HepG2 (cell line): ENCODE measurements around the gene ACSL6. TPM values are rescaled to one million over a fixed set of nuclear protein-coding genes. Genes with fewer than 3 reads are reported as not detected.

ENCODE experiments used
- ATAC-seq: fragments of 200-7000 bp; cut with Tn5 transposase; 3 replicates; pipeline ENCODE4 v1.9.1; 2020; ENCODE audit warnings: mild to moderate bottlenecking, moderate library complexity
- BruUV-seq: library from RNA; stranded (reverse); fragments of 400-500 nt; replicated peaks from 2 replicates; lab custom pipeline; 2021; lab: Mats Ljungman, UMichigan
- CTCF ChIA-PET: fragments of 300-600 bp; formaldehyde crosslinking; extraction: SDS; loops from one replicate; lab custom pipeline; 2021; ENCODE audit warnings: low total read pairs, inconsistent platforms, low intra/inter-chr PET ratio; lab: Yijun Ruan, JAX
- POLR2A ChIA-PET: fragments of 350-600 bp; sonication (Branson Sonifier 250); formaldehyde crosslinking; loops from one replicate; lab custom pipeline; 2020; ENCODE audit warnings: antibody characterized with exemption, inconsistent platforms; lab: Yijun Ruan, JAX
- DNase-seq: peaks from one replicate; pipeline ENCODE4 v3.0.0-alpha.2; 2015; ENCODE audit warnings: low spot score
- FAIRE-seq: peaks from 3 replicates; lab custom pipeline; 2011; peaks lifted over from hg19 to GRCh38; lab: Jason Lieb, UNC
- H2AFZ ChIP-seq: one replicate; pipeline ENCODE4 v1.6.1; 2011; ENCODE audit warnings: low read length, inconsistent platforms
- H3K27ac ChIP-seq: fragments of 300-600 bp; 3 replicates; pipeline ENCODE4 v1.8.0; 2011; ENCODE audit warnings: mixed run types, mild to moderate bottlenecking, mixed read lengths, low read length, inconsistent platforms; ENCODE audit not compliant: insufficient read depth; ENCODE audit errors: extremely low read length
- H3K27me3 ChIP-seq, 2 experiments: fragments of 200-600 bp in 1 of 2; 2 replicates in 1 of 2; 3 replicates in 1 of 2; pipeline versions ENCODE4 v1.6.0 to v1.8.0; 2011; ENCODE audit warnings: low read length in 2 of 2, mild to moderate bottlenecking in 2 of 2, moderate library complexity in 2 of 2, inconsistent platforms in 1 of 2; ENCODE audit not compliant: insufficient read depth in 2 of 2, control insufficient read depth in 1 of 2
- H3K36me3 ChIP-seq, 2 experiments: fragments of 200-600 bp in 1 of 2; replicated peaks in 1 of 2; 2 replicates in 1 of 2; 3 replicates in 1 of 2; pipeline versions ENCODE4 v1.5.1 to v1.8.0; 2011; ENCODE audit warnings: low read length in 2 of 2, inconsistent platforms in 1 of 2; ENCODE audit not compliant: insufficient read depth in 2 of 2, control insufficient read depth in 1 of 2
- H3K4me1 ChIP-seq: 2 replicates; pipeline ENCODE4 v1.5.1; 2012; ENCODE audit warnings: low read length, inconsistent platforms; ENCODE audit not compliant: insufficient read depth
- H3K4me2 ChIP-seq: 2 replicates; pipeline ENCODE4 v1.6.0; 2011; ENCODE audit warnings: low read depth, low read length, inconsistent platforms
- H3K4me3 ChIP-seq, 3 experiments: fragments of 200-600 bp in 1 of 3; sonication (generic), shearing (Covaris generic) in 1 of 3; replicated peaks in 1 of 3; 2 replicates each; pipeline ENCODE4 v1.5.1; 2011 to 2016; ENCODE audit warnings: low read length in 3 of 3, inconsistent platforms in 2 of 3, low read depth in 2 of 3, mild to moderate bottlenecking in 2 of 3, control low read depth in 1 of 3, mixed read lengths in 1 of 3; ENCODE audit not compliant: insufficient read depth in 1 of 3
- H3K79me2 ChIP-seq: one replicate; pipeline ENCODE4 v1.6.1; 2011; ENCODE audit warnings: low read length, inconsistent platforms; ENCODE audit not compliant: insufficient read depth
- H3K9ac ChIP-seq: 2 replicates; pipeline ENCODE4 v1.6.0; 2011; ENCODE audit warnings: mild to moderate bottlenecking, low read depth, low read length, inconsistent platforms; ENCODE audit not compliant: insufficient read depth
- H3K9me3 ChIP-seq: 2 replicates; pipeline ENCODE4 v1.5.1; 2012; ENCODE audit warnings: mild to moderate bottlenecking, low read length
- H4K20me1 ChIP-seq: 2 replicates; pipeline ENCODE4 v1.6.0; 2011; ENCODE audit warnings: inconsistent platforms, mild to moderate bottlenecking, low read length, moderate library complexity; ENCODE audit not compliant: insufficient read depth
- ASH2L ChIP-seq: fragments of 300-600, 200-600 bp; sonication (generic); IDR thresholded peaks from 2 replicates; pipeline ENCODE4 v1.7.0; 2017; ENCODE audit warnings: low read depth, mild to moderate bottlenecking, moderate library complexity, mixed read lengths, low read length; ENCODE audit not compliant: insufficient read length
- FOSL2 ChIP-seq: sonication (generic); formaldehyde crosslinking; IDR thresholded peaks from 2 replicates; pipeline ENCODE4 v1.4.0; 2020; ENCODE audit warnings: missing genetic modification reagents
- GPN1 ChIP-seq: sonication (generic); formaldehyde crosslinking; IDR thresholded peaks from 2 replicates; pipeline ENCODE4 v1.5.1; 2020; ENCODE audit warnings: missing genetic modification reagents, borderline replicate concordance
- JUN ChIP-seq: sonication (generic); formaldehyde crosslinking; IDR thresholded peaks from 2 replicates; pipeline ENCODE4 v1.4.0; 2020; ENCODE audit warnings: mild to moderate bottlenecking, missing genetic modification reagents
- KDM2A ChIP-seq: sonication (generic); formaldehyde crosslinking; IDR thresholded peaks from 2 replicates; pipeline ENCODE4 v1.4.0; 2020; ENCODE audit warnings: low read depth, missing genetic modification reagents, borderline replicate concordance
- MAFK ChIP-seq, 2 experiments: IDR thresholded peaks in 1 of 2; conservative IDR thresholded peaks in 1 of 2; 2 replicates each; pipeline ENCODE4 v1.6.1; 2011; ENCODE audit warnings: improper control_type of control experiment in 2 of 2, low read length in 2 of 2
- MED1 ChIP-seq: sonication (generic); formaldehyde crosslinking; IDR thresholded peaks from 2 replicates; pipeline ENCODE4 v1.4.0; 2020; ENCODE audit warnings: missing genetic modification reagents
- MTF2 ChIP-seq: sonication (generic); formaldehyde crosslinking; IDR thresholded peaks from 2 replicates; pipeline ENCODE4 v1.5.0; 2020; ENCODE audit warnings: missing genetic modification reagents, borderline replicate concordance
- NCOA1 ChIP-seq: sonication (generic); formaldehyde crosslinking; IDR thresholded peaks from 2 replicates; pipeline ENCODE4 v1.9.0; 2021; ENCODE audit warnings: missing genetic modification reagents
- TBL1XR1 ChIP-seq: fragments of 150-350 bp; IDR thresholded peaks from 2 replicates; pipeline ENCODE4 v1.6.1; 2014; ENCODE audit warnings: borderline replicate concordance, low read length; ENCODE audit not compliant: partially characterized antibody
- TMF1 ChIP-seq: sonication (generic); formaldehyde crosslinking; IDR thresholded peaks from 2 replicates; pipeline ENCODE4 v1.8.1; 2022; ENCODE audit warnings: low read depth, missing genetic modification reagents
- ZNF24 ChIP-seq: fragments of 450-650 bp; IDR thresholded peaks from 2 replicates; pipeline ENCODE4 v1.6.1; 2017; ENCODE audit warnings: antibody characterized with exemption, mild to moderate bottlenecking
- ZNF264 ChIP-seq: sonication (generic); formaldehyde crosslinking; IDR thresholded peaks from 2 replicates; pipeline ENCODE4 v1.4.0; 2020; ENCODE audit warnings: missing genetic modification reagents
- ZNF879 ChIP-seq: sonication (generic); formaldehyde crosslinking; IDR thresholded peaks from 2 replicates; pipeline ENCODE4 v1.8.1; 2023; ENCODE audit warnings: missing genetic modification reagents
- WGBS: methylation state at CpG from one replicate; pipeline ENCODE4 v1.1.6; 2017; ENCODE audit warnings: low lambda C conversion rate; 5-methylcytosine and 5-hydroxymethylcytosine counted together
- in situ Hi-C: cut with HindIII; loops from 2 replicates; pipeline ENCODE4 v1.10.0; 2017; ENCODE audit warnings: low pct_unique_long_range_greater_than_20kb; ENCODE audit not compliant: extremely low pct_ligation_motif_present
- intact Hi-C: fragments of 100-400 bp; cut with micrococcal nuclease; formaldehyde crosslinking; loops from one replicate; pipeline ENCODE4 v1.10.0; 2022; ENCODE audit not compliant: unreplicated experiment
- polyA plus RNA-seq, 8 experiments: library from polyadenylated mRNA; depleted of rRNA in 3 of 8; stranded (reverse) in 7 of 8; unstranded in 1 of 8; fragments of >200 nt; fragmentation: Illumina TruSeq in 4 of 8; extraction: Trizol in 4 of 8; gene quantifications; 2 replicates each; pipeline versions ENCODE4 v1.2.1 to v1.2.3, GENCODE V29; 2011 to 2016; ENCODE audit warnings: low read depth in 4 of 8, missing spikeins in 1 of 8, mixed read lengths in 1 of 8; ENCODE audit not compliant: insufficient read depth in 1 of 8
- total RNA-seq, 5 experiments: library from RNA; depleted of rRNA; stranded (reverse); fragments of >200 nt; fragmentation: Illumina TruSeq; extraction: Trizol; gene quantifications; 2 replicates each; pipeline ENCODE4 v1.2.3, GENCODE V29; 2016; ENCODE audit warnings: low read depth in 1 of 5
- TF ChIP-seq, protein P1 (sequence below): sonication (generic); formaldehyde crosslinking; IDR thresholded peaks from 2 replicates; pipeline ENCODE4 v1.9.0; 2021; ENCODE audit warnings: missing genetic modification reagents, mild to moderate bottlenecking, borderline replicate concordance
- TF ChIP-seq, protein P2 (sequence below), 2 experiments: fragments of 450-650 bp in 1 of 2; sonication (generic) in 1 of 2; formaldehyde crosslinking; IDR thresholded peaks; 2 replicates each; pipeline versions ENCODE4 v1.5.0 to v1.8.0; 2020 to 2022; ENCODE audit warnings: mild to moderate bottlenecking in 1 of 2, missing genetic modification reagents in 1 of 2
- TF ChIP-seq, protein P3 (sequence below): sonication (generic); formaldehyde crosslinking; IDR thresholded peaks from 2 replicates; pipeline ENCODE4 v1.8.1; 2023; ENCODE audit warnings: mild to moderate bottlenecking, moderate library complexity, missing genetic modification reagents
- TF ChIP-seq, protein P4 (sequence below): IDR thresholded peaks from 2 replicates; pipeline ENCODE4 v1.6.1; 2016
- TF ChIP-seq, protein P5 (sequence below): IDR thresholded peaks from 2 replicates; pipeline ENCODE4 v1.6.1; 2016; ENCODE audit warnings: mild to moderate bottlenecking, missing biosample characterization, missing genetic modification reagents

The ACSL6 gene
- total and polyA plus RNA-seq, 2 of the 13 experiments (the other 11 are each of a cell fraction or from before 2014, with no cell fraction given), result 3.7 to 3.8 TPM

DNA sequence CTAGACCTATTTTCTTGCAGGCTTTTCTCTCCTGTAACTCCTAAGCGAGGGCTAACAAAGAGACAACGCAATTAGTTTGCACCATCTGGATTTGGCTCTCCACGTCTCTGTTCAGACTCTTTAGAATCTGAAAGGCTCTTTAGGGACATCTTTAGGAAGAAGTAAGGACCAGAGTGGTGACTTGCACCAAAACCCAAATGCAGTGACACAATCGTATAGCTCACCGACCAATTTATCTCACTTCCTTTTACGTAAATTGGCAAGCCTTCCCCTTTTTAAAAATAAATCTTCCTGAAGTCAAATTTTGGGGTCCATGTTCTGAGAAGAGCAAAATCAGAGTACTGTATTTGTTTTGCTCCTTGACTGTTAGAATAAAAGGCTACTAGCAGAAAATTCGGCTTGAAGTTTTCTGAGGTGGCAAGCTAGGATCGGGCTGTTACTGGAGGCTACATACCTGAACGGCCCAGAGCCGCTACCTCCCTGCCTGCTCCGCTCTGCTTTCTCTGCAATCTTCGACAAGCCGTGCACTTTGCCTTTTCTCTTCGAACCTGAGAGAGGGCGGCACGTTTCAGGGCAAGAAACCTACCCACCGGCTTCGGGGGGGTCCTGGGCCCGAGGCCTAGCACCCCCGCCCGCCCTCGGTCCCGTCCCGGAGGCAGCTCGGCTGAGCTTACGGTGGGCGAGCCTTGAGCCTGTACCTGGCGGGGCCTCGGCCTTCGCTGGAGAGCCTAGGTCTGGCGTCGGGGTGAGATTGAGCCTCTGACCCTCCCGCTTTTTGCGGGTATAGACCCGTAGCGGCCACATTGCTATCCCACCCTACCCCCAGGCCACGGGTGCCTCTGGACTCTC lies 66.5 kb downstream of the ACSL6 start (continued):
- TF ChIP-seq, protein P1, sequence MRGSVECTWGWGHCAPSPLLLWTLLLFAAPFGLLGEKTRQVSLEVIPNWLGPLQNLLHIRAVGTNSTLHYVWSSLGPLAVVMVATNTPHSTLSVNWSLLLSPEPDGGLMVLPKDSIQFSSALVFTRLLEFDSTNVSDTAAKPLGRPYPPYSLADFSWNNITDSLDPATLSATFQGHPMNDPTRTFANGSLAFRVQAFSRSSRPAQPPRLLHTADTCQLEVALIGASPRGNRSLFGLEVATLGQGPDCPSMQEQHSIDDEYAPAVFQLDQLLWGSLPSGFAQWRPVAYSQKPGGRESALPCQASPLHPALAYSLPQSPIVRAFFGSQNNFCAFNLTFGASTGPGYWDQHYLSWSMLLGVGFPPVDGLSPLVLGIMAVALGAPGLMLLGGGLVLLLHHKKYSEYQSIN (CRISPR knock-in tag), result no peak

DNA sequence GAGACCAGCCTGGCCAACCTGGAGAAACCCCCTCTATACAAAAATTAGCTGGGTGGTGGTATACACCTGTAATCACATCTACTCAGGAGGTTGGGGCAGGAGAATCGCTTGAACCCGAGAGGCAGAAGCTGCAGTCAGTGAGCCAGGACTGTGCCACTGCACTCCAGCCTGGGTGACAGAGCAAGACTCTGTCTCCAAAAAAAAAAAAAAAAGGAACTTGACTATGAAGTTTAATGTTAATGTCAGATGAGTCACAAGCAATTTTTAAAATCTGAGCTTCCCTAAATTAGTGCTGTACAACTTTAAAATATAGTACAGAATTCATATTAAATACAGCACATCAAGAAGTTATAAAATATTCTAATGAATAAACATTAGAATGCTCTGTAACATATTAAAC lies 67.5 kb downstream of the ACSL6 start:
- no peak for ATAC-seq
- no peak overlapping the region for H3K4me2 ChIP-seq
- TF ChIP-seq, protein P2, sequence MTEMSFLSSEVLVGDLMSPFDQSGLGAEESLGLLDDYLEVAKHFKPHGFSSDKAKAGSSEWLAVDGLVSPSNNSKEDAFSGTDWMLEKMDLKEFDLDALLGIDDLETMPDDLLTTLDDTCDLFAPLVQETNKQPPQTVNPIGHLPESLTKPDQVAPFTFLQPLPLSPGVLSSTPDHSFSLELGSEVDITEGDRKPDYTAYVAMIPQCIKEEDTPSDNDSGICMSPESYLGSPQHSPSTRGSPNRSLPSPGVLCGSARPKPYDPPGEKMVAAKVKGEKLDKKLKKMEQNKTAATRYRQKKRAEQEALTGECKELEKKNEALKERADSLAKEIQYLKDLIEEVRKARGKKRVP (CRISPR knock-in tag; IDR thresholded peaks at IDR 0.05), result no peak
- no peak for TF ChIP-seq TMF1 (CRISPR knock-in tag)
- TF ChIP-seq, protein P3, sequence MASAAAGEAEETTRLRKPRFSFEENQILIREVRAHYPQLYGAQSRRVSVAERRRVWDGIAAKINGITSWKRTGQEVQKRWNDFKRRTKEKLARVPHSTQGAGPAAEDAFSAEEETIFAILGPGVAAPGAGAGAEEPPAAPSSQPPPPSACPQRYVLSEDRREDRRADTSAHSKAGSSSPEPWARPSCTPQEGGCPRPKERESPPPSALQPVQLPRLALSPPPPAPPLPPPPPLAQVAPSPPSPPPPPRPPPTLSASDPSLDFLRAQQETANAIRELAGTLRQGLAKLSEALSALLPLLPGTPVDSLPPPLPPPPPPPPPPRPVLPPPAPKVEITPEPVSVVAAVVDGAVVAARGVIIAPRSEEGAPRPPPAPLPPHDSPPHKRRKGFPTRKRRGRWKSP (CRISPR knock-in tag), result no peak
- TF ChIP-seq MAFK (conservative IDR thresholded peaks at IDR 0.05 in 1 of 2, IDR thresholded peaks at IDR 0.05 in 1 of 2; ENCODE audit: low read length in 2 of 2), result no peak
- TF ChIP-seq ZNF879 (CRISPR knock-in tag), result no peak
- TF ChIP-seq MED1, result no peak
- no peak for TF ChIP-seq GPN1 (CRISPR knock-in tag)
- no peak for TF ChIP-seq KDM2A
- TF ChIP-seq, protein P4, sequence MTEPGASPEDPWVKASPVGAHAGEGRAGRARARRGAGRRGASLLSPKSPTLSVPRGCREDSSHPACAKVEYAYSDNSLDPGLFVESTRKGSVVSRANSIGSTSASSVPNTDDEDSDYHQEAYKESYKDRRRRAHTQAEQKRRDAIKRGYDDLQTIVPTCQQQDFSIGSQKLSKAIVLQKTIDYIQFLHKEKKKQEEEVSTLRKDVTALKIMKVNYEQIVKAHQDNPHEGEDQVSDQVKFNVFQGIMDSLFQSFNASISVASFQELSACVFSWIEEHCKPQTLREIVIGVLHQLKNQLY (CRISPR knock-in tag), result no peak
- TF ChIP-seq, protein P5, sequence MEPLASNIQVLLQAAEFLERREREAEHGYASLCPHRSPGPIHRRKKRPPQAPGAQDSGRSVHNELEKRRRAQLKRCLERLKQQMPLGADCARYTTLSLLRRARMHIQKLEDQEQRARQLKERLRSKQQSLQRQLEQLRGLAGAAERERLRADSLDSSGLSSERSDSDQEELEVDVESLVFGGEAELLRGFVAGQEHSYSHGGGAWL (CRISPR knock-in tag), result no peak
- no peak for TF ChIP-seq ZNF264 (CRISPR knock-in tag)
- no peak for TF ChIP-seq JUN
- TF ChIP-seq MTF2 (CRISPR knock-in tag), result no peak
- no peak for TF ChIP-seq TBL1XR1
- TF ChIP-seq ZNF24, result no peak
- TF ChIP-seq NCOA1 (CRISPR knock-in tag), result no peak
- TF ChIP-seq FOSL2 (CRISPR knock-in tag), result no peak
- no peak for TF ChIP-seq ASH2L

More for the DNA sequence above, 67.5 kb downstream of the ACSL6 start:
- intact Hi-C loops (no loop called here), in situ Hi-C loops (no loop called here)
- Histone ChIP-seq H3K27ac (no peak overlapping the region), H3K27me3 (no peaks in the 10 kb centered on the region; a peak in 1 of 5 replicates), H3K36me3 (no peaks in the 10 kb centered on the region), H3K4me1 (no peaks in the 10 kb centered on the region), H3K79me2 (no peaks in the 10 kb centered on the region), H3K9ac (no peak overlapping the region), H2AFZ (no peak overlapping the region), H3K4me3 (no peak overlapping the region), H4K20me1 (no peaks in the 10 kb centered on the region), H3K9me3 (no peaks in the 10 kb centered on the region)
- ChIA-PET POLR2A (no interaction called here), CTCF (no interaction called here)
- 56% methylated on average over 2 of the region's 2 CpGs for WGBS
- DNase-seq (no peak), FAIRE-seq (no peak)
- no TSS peak for BruUV-seq
